DLD1 (cell line): ENCODE data around the gene MAPK6.
"Not testable (repeated sequence)": the region's sequence is repeated elsewhere in the genome, so short reads cannot be mapped to it uniquely, and the experiment has no call there.

Experiments used
- in situ Hi-C: cut with HindIII; loops from 2 replicates; pipeline ENCODE4 v1.10.0; 2017; ENCODE audit warnings: low sequenced_read_pairs

Gene MAPK6

DNA sequence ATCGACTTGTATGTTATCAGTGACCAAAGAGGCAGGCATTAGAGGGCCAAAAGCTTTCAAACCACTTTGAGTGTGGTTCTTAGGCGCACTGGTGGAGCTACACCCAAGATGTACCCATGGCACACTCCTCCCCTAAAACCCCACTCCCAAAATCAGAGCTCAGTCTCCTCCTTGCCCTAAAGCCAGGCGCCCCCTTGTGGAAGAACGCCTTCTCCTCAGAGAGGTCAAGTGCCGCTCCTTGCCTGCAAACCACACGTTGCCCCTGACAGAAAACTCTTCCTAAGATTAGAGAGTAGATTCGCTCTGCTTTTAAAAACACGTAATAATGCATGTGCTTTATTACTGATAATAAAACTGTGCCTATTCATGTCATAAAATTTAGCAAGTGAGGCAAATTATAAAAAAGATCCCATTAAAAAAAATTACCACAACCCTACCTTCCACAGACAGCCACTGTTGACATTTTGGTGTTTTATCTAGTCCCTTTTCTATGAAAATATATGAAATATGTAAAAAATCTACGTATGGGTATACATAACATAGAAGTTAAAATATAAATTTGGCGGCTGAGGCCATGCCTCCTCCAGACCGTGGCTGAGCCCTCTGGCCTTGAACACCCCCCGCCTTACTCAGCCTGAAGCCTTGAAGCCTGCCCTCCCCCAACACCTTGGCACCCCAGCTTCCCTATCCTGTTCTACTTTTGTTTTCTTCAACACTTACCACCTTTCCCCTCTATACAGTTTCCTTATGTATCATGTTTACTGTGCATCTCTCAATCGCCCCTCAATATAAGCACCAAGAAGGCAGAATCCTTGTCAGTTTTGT, 60.1 kb downstream of the MAPK6 start:
- in situ Hi-C loops: no loop called here

DNA sequence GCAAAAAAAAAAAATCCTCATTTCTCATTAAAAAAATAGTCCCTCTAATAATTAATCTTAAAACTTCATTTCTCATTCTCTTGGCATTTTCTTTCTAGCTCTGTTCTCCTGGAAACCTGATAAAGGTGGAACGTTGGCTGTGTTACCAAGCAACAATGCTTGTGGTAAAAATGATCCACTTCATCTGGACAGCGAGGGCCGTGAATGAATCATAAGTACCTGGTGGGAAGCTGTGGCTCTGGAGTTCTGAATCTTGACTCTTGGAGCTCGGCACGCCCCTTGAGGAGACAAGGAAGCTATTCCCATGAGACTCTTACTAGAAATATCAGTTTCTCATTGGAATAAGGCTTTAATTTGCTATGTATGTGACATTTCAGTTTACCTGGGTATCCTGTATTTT, 61.0 kb downstream of the MAPK6 start:
- in situ Hi-C loops: no loop called here

DNA sequence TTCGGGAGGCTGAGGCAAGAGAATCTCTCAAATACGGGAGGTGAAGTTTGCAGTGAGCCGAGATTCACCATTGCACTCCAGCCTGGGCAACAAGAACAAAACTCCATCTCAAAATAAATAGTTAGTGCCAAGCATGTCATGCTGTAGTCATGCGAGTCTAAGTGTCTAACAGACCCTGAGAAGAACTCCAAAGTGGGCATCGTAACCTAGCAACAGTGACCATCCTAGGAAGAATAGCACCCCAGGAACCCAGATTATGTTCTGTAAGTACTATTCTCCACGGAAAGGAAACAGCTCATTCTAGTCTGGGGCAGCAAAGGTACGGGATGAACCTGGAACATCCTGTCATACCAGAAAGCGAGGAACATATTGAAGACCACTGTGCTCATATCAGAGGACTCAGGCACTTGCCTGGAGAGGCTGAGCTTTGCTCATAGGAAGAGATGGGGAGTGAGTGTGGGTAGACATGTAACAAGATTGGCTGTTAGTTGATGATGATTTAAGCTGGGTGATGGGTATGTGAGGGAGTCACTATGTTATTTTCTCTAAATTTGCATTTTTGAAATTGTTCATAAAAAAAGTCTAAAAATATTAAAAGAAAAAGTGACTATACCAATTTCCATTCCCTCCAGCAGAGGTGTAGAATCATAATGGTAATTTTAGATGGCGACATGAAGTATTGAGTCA, 61.8 kb downstream of the MAPK6 start:
- in situ Hi-C loops: no loop called here

DNA sequence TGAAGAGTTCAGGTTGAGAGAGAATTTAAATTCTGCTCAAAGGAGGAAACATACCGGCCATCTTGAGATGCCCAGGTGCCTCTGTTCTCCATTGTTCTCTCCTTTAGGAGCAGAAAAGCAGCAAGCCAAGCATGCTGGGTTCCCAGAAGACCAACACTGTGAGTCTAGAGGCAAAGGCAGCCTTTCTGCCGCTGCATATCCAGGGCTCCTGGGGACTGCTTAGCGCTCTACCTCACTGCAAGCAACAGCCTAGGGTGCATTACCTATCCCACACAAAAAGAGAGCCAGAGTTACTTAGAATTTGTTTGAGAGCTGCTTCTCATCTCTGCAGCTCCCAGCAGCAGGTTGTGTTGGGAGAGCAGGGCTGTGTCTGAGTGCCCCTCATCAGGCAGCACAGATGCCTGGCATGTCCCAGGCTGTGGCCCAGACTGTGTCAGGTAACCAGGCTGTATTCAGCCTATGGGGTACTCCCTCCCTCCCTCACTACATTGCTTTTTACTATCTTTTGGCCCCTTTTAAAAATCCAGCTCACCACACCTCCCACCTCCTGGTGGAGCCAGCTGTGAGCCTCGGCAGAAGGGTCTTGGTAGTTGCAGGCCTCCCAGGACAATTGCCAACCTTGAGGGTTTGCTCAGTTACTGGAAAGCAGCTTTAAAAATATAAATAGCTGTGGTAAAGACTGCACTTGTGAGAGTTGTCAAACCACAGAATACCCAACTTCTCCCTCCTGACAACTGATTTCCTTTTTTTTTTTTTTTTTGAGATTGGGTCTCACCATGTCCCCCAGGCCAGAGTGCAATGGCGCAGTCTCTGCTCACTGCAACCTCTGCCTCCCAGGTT, 63.4 kb downstream of the MAPK6 start:
- in situ Hi-C loops: no loop called here

DNA sequence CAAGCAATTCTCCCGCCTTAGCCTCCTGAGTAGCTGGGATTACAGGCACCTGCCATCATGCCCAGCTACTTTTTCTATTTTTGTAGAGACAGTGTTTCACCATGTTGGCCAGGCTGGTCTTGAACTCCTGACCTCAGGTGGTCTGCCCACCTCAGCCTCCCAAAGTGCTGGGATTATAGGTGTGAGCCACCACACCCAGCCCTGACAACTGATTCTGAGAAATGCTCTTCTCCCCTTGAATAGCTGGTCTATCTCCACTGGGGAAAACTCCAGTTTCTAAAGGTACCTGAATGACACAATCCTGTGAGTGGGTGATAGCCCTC, 64.0 kb downstream of the MAPK6 start:
- in situ Hi-C loops: not testable (repeated sequence)

DNA sequence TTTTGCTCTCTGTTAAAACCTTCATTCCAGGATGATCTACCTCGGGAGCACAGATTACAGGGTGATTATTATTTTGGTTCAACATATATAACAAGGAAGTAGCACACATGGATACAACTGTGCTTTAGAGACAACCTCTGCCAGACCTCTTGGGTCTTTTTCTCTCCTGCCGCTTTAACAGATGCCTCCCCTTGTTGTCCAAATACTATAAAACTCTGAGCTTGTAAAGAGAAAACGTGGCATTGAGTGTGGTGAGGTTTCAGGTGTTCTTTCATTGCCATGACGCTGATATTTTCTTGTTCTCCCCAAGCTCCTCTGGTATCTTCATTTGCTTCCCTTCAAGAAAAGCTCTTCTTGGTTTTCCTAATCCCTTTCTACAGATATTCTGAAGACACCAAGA, 64.6 kb downstream of the MAPK6 start:
- in situ Hi-C loops: no loop called here

DNA sequence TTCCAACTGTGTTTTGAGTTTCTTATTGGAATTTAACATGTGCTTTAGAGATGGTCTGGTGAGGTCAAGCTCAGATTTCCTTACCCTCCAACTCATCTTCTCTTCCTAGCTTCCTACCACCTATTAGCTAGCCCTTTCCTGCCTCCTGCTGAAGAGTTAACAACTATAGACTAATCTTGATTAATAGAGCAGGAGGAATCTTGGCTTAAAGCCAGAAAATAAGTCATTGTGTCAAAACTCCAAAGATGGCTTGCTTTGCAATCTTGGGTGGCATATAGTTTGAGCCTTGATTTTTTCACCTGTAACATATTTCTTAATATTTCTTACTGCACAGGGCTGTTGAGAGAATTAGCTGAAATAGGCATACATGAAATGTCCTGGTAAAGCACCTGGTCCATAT, 66.3 kb downstream of the MAPK6 start:
- in situ Hi-C loops: no loop called here

DNA sequence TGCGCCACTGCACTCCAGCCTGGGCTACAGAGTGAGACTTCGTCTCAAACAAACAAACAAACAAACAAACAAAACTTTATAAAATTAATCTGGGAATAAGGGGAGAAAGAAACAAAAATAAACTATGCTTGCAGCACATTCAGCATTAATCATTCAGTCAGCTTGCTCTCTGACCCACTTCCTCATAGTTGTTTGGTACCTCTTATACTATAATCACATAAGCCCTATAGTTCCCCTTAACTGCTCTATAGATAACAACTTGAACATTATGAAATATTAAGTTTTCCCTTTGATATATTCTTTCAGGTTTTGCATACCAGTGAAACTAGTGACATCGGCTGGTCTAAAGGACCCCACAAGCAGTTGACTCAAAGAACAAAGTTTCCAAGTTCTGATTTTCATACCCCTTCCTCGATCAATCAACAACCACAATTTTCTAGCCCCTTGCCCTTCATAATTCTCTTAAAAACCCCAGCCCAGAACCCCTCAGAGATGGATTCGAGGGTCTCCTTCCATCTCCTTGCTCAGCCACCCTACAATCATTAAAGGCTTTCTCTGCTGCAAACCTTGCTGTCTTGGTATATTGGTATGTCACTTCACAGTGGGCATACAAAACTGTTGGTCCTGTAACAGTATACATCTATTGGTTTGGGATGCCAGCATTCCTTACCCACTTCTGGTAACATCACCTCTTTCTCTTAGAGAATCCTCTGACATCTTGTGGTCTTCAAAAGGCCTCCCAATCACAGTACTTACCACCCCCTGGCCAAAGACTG, 67.2 kb downstream of the MAPK6 start:
- in situ Hi-C loops: no loop called here

DNA sequence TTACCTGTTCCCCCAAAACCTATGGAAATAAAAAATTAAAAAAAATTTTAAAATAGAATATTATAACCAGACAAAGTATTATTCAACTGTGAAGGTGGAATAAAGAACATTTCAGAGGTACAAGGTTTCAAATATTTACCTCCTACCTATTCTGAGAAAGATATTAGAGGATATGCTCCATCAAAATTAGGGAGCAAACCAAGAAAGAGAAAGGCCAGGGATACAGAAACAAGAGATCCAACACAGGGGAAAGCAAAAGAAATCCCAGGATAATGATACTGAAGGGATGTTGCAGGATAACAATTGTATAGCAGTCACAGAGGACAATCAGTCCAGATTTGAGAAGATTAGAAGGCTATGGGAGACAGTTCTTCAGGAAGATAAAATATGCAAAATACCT, 71.2 kb downstream of the MAPK6 start:
- in situ Hi-C loops: no loop called here

DNA sequence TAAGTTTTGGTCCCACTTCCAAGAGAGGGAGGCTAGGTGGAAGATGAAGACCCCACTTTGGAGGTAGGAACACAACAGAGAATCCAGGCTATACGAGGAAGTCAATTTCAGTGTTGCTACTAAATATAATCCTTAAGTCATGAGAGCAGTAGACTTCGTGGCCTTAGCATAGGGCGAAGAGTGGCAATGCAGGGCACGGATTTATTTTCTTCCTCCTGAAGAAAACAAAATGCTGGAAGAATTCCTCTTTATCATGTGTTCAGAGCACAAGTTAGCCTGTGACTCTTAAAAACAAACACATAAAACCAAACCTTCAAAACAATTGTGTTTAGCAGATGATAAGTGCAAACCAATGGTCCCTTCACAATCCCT, 74.1 kb downstream of the MAPK6 start:
- in situ Hi-C loops: no loop called here

DNA sequence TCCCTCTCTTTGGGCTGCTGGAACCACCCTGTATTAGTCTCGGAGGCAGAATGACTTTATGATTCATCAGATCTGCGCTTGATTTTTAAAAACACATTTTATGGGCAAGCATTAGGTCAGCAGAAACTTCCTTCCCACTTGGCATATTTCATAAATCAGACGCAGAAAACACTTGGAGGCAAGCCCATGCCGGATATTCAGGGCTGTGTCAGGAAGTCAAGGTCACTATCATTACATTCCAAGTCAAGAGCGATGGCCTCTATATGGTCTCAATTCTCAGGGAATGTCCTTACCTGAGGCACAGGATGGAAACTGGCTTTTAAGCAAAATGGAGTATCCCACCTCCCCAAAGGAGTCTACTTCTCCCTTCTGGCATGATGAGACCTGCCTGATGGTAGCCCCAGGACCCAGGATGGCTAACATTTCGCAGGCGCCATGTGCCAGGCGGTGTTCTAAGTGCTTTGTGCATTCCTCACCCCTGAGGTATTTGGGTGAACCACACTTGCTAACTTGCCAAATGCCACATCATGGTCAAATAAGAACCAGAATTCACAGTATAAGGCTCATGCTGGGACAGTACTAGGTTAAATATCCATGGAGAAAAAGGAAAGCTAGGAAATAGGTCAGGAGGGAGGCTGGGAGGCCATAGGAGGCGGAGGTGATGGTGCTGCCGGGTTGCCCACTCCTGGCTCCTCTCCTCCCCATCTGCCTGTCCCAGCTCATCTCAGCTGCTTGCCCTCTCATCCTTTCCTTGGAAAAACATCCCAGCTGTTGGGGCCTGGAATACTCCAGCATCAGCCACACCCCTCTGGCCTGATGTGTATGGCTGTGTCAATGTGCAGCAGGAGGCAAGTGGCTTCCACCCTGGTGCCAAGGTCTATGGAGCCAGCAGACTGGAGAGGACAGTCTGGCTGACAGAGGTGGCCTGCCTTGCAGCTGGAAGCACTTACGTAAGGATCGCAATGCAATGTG, 74.8 kb downstream of the MAPK6 start:
- in situ Hi-C loops: no loop called here

DNA sequence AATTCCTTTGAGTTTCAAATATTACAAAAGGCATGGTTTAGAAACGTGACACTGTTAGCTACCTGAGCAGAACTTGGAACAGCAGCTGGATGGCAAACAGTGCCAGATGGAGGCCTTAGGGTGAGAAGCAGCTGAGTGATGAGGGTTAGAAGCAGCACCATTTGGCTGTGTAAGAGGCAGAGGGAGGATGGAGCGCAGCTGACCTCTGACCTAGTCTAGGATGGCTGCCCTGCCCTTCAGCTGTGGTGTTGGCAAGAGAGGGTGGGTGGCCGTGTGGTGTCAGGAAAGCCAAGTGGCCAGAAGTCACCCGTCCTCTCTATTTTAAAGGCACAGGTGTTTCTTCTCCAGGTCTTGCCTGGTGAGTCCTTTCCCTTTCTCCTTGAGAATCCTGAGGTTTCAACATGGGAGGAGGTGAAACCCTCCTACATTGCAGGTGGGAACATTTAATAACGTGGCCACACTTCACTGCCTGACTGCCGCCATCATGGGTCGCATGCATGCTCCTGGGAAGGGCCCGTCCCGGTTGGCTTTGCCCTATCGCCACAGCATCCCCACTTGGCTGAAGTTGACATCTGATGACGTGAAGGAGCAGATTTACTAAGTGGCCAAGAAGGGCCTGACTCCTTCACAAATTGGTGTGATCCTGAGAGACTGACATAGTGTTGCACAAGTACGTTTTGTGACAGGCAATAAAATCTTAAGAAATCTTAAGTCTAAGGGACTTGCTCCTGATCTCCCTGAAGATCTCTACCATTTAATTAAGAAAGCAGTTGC, 76.0 kb downstream of the MAPK6 start:
- in situ Hi-C loops: no loop called here

DNA sequence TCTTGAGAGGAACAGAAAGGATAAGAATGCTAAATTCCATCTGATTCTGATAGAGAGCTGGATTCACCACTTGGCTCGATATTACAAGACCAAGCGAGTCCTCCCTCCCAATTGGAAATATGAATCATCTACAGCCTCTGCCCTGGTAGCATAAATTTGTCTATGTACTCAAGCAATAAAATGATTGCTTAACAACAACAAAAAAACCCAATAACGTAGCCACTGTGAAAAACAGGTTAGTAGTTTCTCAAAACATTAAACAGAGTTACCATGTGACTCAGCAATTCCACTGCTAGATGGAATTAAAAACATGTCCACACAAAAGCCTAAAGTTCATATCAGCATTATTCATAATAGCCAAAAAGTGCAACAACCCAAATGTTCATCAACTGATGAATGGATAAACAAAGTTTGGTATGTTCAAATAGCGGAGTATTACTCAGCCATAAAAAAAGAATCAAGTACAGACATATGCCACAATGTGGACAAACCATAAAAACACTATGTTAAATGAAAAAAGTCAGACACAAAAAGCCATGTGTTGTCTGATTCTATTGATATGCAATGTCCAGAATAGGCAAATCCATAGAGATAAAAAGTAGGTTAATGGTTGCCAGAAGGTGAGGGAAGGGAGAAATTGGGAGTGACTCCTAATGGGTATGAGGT, 76.7 kb downstream of the MAPK6 start:
- in situ Hi-C loops: no loop called here

DNA sequence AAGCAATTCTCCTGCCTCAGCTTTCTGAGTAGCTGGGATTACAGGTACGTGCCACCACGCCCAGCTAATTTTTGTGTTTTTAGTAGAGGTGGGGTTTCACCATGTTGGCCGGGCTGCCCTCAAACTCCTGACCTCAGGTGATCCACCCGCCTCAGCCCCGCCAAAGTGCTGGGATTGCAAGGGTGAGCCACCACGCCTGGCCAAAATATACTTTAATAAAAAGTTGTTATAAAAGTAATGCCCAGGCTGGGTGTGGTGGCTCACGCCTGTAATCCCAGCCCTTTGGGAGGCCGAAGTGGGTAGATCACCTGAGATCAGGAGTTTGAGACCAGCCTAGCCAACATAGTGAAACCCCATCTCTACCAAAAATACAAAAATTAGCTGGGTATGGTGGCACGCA, 77.5 kb downstream of the MAPK6 start:
- in situ Hi-C loops: not testable (repeated sequence)

DNA sequence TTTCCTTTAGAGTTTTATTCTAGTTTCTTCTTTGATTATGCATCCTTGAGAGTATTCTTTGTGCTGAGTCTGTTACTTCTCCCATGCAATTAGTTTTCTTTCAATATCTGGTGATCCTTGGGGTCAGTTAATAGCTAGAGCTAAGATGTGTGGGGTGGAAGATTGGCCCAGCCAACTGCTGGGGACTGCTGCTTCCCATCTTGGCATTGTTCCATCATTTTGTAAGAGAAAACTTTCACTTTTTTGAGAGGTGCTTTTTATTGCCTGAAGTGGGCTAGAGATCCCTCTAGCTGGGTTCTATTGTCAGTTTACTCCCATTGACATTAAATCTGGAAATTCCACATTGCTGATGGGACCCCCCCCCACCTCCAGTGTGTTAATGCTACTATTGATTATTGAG, 78.2 kb downstream of the MAPK6 start:
- in situ Hi-C loops: no loop called here

DNA sequence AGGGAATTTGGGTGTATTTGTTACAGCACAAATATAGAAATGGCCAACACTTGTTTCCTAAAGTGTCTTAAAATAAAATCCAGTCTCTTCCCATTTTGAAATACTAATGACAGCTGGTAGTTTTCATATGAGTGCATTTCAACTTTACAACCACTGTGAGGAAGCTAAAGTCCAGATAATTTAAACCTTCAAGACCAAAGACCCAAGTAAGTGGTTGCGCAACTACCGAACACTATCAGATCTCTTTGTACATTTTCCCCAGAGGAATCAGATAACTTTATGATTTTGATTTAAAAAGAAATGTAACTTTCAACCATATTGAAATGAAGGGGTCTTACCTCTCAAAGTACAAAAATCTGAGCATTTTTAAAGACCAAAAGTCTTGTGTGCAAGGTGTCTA, 79.3 kb downstream of the MAPK6 start:
- in situ Hi-C loops: no loop called here

DNA sequence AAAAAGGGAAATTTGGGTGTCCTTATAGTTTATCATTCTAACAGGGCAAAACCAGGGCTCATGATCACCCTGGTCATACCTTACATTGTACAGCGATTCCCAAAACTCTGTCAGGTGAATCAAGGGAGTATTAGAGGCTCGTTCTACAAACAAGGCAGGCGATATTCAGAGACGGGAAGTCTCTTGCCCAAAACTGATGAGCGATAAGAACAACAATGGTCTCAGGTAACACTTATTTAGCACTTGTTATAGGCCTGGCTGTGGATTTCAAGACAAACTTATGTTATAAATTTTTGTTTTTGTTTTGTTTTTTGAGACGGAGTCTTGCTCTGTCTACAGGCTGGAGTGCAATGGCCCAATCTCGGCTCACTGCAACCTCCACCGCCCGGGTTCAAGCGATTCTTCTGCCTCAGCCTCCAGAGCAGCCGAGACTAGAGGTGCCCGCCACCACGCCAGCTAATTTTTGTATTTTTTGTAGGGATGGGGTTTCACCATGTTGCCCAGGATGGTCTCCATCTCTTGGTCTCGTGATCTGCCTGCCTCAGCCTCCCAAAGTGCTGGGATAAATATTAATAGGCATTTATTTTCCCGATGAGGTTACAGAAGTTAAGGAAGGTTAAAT, 80.7 kb downstream of the MAPK6 start:
- in situ Hi-C loops: no loop called here

DNA sequence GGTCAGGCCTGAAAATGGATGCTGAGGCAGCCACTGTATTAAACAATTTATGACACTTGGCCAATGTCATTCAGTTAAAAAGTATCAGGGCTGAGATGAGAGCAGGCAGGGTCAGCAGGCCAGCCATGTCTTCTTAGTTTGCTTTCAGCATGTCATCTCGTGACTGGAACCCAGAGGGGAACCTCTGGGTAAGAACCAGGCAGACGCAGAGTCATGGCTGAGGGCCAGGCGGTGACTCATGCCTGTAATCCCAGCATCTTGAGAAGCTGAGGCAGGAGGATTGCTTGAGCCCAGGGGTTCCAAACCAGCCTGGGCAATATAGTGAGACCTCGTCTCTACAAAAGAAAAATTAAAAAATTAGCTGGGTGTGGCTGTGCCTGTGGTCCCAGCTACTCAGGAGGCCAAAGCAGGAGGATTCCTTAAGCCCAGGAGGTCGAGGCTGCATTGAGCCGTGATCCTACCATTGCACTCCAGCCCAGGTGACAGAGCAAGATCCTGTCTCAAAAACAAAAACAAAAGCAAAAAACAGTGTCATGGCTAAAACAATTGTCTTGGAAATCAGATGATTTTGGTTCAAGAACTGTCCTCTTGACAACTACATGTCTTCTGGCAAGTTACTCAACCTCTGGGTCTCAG, 81.9 kb downstream of the MAPK6 start:
- in situ Hi-C loops: no loop called here
